Measurements from ENCODE around the gene IL19. TPM values are rescaled to one million over a fixed set of nuclear protein-coding genes. Genes with fewer than 3 reads are reported as not detected.

Gene IL19
- total RNA-seq, 1 donor from 2014 or later = not detected

- DNase-seq = no peak
- Histone ChIP-seq H3K36me3 (no peaks in the 10 kb centered on the region), H3K9me3 (no peaks in the 10 kb centered on the region), H3K4me3 (no peak overlapping the region), H3K27ac (no peak overlapping the region), H3K4me1 (peaks cover 13% of the 10 kb centered on the region), H3K27me3 (ENCODE audit: low read depth) (no peaks in the 10 kb centered on the region)
- TF ChIP-seq CTCF (IDR thresholded peaks at IDR 0.05) = no peak
- intact Hi-C loops (cut with DNase I) = no loop called here
- no peak for ATAC-seq
These were observed 29.8 kb downstream of the IL19 start for GRCh38 chr1:206800411-206800810.

GRCh38 chr1:206800891-206801290 lies 30.3 kb downstream of the IL19 start:
- Histone ChIP-seq H3K4me1 (peaks cover 13% of the 10 kb centered on the region), H3K27me3 (ENCODE audit: low read depth) (no peaks in the 10 kb centered on the region), H3K36me3 (no peaks in the 10 kb centered on the region), H3K9me3 (no peaks in the 10 kb centered on the region), H3K4me3 (no peak overlapping the region), H3K27ac (no peak overlapping the region)
- intact Hi-C loops (cut with DNase I) = no loop called here
- DNase-seq (no peak), ATAC-seq (no peak)
- TF ChIP-seq CTCF (IDR thresholded peaks at IDR 0.05) = no peak

- H3K4me1 ChIP-seq = peaks cover 13% of the 10 kb centered on the region
- no peak overlapping the region for H3K4me3 ChIP-seq
- ATAC-seq = no peak
- no peak for TF ChIP-seq CTCF (IDR thresholded peaks at IDR 0.05)
- no peak overlapping the region for H3K27ac ChIP-seq
- H3K27me3 ChIP-seq (ENCODE audit: low read depth) = no peaks in the 10 kb centered on the region
- no peaks in the 10 kb centered on the region for H3K9me3 ChIP-seq
- DNase-seq = no peak
- intact Hi-C loops (cut with DNase I) = no loop called here
- H3K36me3 ChIP-seq = no peaks in the 10 kb centered on the region
These were observed 30.9 kb downstream of the IL19 start for GRCh38 chr1:206801467-206801866.

- H3K27ac ChIP-seq = no peak overlapping the region
- intact Hi-C loops (cut with DNase I) = no loop called here
- DNase-seq (no peak), ATAC-seq (no peak)
- H3K4me3 ChIP-seq = no peak overlapping the region
- no peak for TF ChIP-seq CTCF (IDR thresholded peaks at IDR 0.05)
- no peaks in the 10 kb centered on the region for H3K27me3 ChIP-seq (ENCODE audit: low read depth)
- H3K36me3 ChIP-seq = no peaks in the 10 kb centered on the region
- H3K4me1 ChIP-seq = peaks cover 9% of the 10 kb centered on the region
- no peaks in the 10 kb centered on the region for H3K9me3 ChIP-seq
These were observed 31.8 kb downstream of the IL19 start for GRCh38 chr1:206802401-206802800.

GRCh38 chr1:206803221-206803730 lies 32.7 kb downstream of the IL19 start:
- no peak for TF ChIP-seq CTCF (IDR thresholded peaks at IDR 0.05)
- intact Hi-C loops (cut with DNase I) = no loop called here
- Histone ChIP-seq H3K36me3 (no peaks in the 10 kb centered on the region), H3K4me1 (no peaks in the 10 kb centered on the region), H3K27ac (peak overlapping the region; percentile 64), H3K4me3 (no peak overlapping the region), H3K27me3 (ENCODE audit: low read depth) (no peaks in the 10 kb centered on the region), H3K9me3 (no peaks in the 10 kb centered on the region)
- DNase-seq (no peak), ATAC-seq (peak; percentile 79)

Measured in lower lobe of right lung (tissue), 2 donors.